HG03342 (cell line): ENCODE results near the gene OR10AG1.

Experiments
- ATAC-seq: cut with Tn5 transposase; IDR thresholded peaks from one replicate; pipeline ENCODE4 v1.9.1; 2021; ENCODE audit warnings: mild to moderate bottlenecking, moderate library complexity; ENCODE audit not compliant: unreplicated experiment

Gene OR10AG1

GRCh38 chr11:55969845-55970244 lies at the start of gene OR10AG1:
Gene OR10AG1 (minus strand): TSS chr11:55969945. CDS start chr11:55969907, 38 bp downstream.
- ATAC-seq: no peak

GRCh38 chr11:56013805-56014204 lies 44.1 kb upstream of the OR10AG1 start:
- no peak for ATAC-seq

GRCh38 chr11:56010716-56011115 lies 41.0 kb upstream of the OR10AG1 start:
- no peak for ATAC-seq

- ATAC-seq: no peak
These were observed 24.8 kb upstream of the OR10AG1 start, which contains the start of gene OR5F1 for GRCh38 chr11:55994525-55994924. Gene OR5F1 (minus strand): TSS chr11:55994625. CDS start chr11:55994625, 0 bp downstream.

- ATAC-seq: no peak
These were observed 1.2 kb upstream of the OR10AG1 start for GRCh38 chr11:55970935-55971334.

GRCh38 chr11:55967914-55968313 lies 1.8 kb downstream of the OR10AG1 start:
- ATAC-seq: no peak

- ATAC-seq: no peak
These were observed 3.4 kb downstream of the OR10AG1 start for GRCh38 chr11:55966391-55966790.

- no peak for ATAC-seq
These were observed 13.2 kb downstream of the OR10AG1 start for GRCh38 chr11:55956521-55956920.

GRCh38 chr11:55949330-55949729 lies 20.4 kb downstream of the OR10AG1 start:
- no peak for ATAC-seq

GRCh38 chr11:55942785-55943392 lies 26.9 kb downstream of the OR10AG1 start:
- ATAC-seq: peak; percentile 56

GRCh38 chr11:55936300-55936699 lies 33.4 kb downstream of the OR10AG1 start, which contains the start of gene OR5I1:
Gene OR5I1 (minus strand): TSS chr11:55936400. CDS start chr11:55936400, 0 bp downstream.
- no peak for ATAC-seq

GRCh38 chr11:55920537-55920936 lies 49.2 kb downstream of the OR10AG1 start:
- ATAC-seq: no peak
